ENCODE measurements around the gene TOX3.

The TOX3 gene

GRCh38 chr16:52537516-52537915, 9.4 kb downstream of the TOX3 start:
- no peak for DNase-seq

DNA sequence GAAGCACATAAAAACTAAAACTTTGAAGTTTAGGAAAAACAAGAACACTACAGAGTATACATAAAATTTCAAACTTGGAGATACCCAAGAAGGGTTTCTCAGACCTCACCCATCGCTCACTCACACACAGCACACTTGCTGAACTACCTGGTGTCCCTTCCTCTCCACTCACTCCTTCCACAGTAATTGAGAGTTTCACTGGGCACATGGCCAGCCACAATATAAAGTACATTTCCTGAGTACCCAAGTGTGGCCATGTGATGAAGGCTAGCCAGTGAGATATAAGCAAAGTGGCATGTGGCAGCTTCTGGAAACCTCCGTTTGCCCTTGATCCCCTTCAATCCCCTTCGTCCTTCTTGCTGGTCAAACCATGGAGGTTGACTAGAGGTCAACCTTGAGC, 11.9 kb downstream of the TOX3 start:
- no peak for DNase-seq

DNA sequence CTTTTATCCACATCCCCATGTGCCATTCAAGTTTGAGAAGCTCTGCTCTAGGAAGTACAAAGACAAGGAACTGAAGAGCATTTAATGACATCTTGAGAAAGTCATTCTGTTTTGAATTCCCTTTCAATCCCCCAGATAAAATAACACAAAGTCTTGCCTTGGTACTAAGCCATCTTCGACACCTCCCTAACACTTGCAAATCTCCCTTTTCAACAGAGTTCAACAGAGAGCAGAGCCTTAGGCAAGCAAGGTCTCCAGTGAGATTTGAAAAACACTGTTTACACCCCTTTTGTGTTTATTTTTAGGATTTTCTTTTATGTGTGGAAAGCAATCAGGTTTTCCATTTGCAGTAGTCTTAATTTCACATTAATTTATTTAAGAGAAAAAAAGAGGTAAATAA, 13.6 kb downstream of the TOX3 start:
- DNase-seq = no peak

- DNase-seq = no peak
Measured at GRCh38 chr16:52532384-52532783, 14.6 kb downstream of the TOX3 start.

DNA sequence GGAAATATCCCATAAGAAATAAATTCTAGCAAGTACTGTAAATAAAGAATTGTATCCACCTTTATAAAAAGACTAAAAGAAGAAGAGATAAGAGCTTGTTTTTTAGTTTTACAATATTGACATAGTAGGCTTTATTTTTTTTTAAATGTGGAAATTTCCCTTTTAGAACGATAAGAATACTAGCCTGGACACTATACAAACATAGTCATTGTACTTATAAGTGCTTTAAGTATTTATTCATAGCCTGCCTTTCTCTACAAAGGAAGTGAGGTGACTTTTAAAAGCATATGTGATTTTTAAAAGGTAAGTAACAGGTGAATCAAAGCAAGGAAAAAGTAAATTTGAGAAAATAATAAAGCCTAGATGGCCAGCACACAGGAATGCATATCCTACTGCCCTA, 17.7 kb downstream of the TOX3 start:
- DNase-seq = no peak

DNA sequence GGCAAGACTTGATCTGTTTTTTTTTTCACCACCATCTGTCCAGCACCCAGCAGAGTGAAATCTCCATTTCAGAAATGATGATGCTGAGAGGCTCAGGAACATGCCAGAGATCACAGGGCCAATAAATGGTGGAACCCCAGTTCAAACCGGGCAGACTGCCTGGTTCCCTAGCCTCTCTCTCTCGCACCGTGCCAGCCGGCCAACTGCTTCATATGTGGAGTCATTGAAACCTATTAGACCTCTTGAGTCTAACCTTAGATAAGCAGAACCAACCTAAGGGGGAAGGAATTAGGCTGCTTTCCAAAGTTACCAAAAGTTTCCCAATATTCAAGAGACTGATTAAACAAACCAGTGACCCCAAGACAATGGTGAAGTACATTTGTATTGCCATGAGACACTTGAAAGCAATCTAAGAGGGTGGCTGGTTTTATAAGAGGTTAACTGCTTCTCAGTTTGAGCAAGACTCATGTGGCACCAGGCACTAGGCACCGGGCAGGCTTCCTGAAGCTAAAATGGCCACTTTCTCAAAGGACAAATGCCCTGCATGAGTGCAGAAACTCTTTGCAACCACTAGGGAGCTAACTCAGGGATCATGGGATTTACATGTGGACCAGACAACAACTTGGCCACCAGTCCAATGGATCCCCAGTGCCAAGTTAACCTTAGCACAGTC, 18.4 kb downstream of the TOX3 start:
- DNase-seq = no peak

DNA sequence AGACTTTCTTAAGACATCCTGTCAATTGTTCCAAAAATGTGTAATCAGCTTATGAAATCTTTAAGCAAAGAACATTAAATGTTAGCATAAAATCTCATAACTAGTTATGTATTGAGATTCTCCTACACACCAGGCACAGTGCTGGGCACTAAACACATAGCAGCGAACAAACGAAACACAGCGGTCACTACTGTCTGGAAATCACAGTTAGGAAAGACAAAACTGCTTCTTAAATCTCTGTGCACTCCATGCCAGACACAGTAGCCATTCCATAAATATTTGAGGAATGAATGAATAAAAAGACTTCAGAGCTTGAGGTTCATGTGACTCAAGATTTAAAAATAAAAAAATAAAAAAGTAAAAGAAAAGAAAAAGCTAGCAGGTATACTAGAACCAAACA, 20.1 kb downstream of the TOX3 start:
- no peak for DNase-seq

- DNase-seq = no peak
Measured at GRCh38 chr16:52526116-52526828, 20.7 kb downstream of the TOX3 start.

GRCh38 chr16:52521570-52521969, 25.4 kb downstream of the TOX3 start:
- DNase-seq = peak in 1 of 2 experiments; percentile 16

DNA sequence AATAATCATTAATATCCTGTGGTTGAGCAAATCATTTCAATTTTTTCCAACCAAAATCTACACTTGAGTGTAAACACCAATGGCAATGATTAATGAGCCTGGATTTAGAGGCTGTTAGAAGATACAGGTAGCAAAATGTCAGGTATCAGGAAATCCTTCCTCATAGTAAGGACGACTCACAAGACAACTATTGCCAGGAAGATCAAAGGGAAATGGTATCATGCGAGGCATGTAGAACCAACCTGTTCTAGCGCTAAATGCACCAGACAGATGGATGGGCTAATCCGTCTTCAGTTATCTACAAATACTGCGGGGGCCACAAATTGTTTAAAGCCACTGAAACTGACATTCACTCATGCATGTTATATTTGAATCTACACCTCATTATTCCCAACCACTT, 28.1 kb downstream of the TOX3 start:
- DNase-seq = no peak

DNA sequence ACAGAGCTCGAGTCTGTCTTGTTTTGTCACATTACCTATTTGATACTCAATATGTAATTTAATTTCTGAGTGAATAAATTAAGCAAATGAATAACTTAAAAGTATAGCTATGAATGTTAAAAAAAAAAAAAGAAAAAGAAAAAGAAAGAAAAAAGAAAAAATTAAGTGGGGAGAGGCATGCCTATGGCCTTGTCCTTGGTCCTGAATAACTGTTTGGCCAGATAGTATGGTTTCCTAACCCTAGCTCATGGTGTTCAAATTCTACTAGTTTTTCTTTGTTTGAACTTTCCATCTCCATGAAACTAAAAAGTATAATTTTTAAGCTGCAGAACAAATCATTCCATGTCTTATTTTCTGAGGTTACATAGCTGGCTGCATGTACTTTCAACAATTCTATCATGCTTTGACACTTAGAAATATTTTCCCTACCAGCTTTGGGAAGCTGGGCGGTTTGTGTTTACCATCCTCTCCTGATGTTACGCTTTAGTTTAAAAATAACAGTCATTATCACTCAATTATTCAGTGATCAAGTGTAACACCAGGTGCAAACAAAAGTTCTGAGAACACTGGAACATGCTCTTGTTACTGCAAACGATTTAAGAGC, 31.8 kb downstream of the TOX3 start:
- no peak for DNase-seq

- DNase-seq = no peak
Measured at GRCh38 chr16:52512297-52512987, 34.5 kb downstream of the TOX3 start.

DNA sequence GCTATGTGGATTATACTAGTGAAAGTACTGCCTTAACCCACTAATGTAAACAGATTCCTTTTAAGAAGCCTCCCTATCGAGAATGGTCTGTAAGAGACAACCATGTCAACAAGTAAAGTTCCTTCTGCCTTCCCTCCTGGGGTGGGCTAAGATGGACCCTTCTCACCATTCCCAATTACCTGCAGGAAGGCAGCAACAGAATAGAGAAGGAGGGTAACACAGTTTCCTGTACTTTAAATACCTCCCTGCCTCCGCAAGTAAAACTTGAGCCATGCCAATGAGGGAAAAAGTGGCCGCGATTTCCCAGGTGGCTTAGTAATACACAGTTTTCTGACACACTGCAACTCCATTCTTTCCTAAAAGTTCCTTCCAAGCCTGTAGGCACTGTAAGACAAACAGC, 45.2 kb downstream of the TOX3 start:
- no peak for DNase-seq

DNA sequence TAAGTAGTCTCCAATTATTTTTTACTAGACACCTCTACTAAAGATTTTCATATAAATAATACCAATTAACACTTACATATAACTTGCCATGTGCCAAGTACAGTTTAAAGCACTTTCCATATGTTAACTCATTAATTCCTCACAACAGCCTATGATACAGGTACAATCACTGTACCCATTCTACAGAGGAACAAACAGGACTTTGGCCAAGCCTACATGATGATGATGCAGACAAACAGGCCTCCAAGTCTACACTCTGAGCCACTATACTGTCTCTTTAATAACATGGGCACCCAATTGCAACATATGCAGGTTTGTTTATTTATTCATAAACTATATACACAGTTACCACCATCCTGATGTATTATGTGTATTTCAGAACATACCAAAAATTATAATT, 46.0 kb downstream of the TOX3 start:
- no peak for DNase-seq

GRCh38 chr16:52499060-52499440, 47.9 kb downstream of the TOX3 start:
- DNase-seq = peak in 1 of 2 experiments; percentile 25

DNA sequence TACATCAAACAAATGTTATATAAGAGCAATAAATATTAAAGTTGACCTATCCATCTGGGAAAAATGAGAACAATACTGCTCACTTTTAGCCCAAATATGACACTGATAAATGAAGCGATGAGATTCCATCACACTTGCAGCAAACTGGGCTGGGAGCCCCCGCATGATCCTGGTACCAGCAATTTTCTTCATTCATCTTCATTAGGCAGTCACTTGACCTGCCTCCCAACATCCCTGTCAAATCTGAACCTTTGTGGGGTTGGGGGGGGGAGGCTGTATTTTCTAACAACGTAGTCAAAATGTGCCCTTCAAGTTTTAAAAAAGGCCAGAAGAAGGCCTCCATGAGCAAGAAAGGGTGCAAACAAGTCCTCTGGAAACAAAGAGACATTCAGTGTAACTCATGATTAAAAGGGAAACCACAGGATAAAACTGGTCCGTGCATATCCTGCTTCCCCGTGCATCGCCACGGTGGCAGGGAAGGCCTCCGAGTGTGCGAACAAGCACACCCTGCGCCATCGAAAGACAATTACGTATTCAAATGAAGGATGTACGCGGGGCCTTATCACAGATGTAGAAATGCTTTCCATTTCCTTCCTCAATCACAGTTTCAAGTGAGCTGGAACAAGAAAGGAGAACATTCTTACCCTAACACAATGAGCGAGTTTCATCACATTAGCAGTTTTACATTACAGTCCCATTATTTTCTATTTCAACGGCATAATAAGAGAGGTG, 48.4 kb downstream of the TOX3 start:
- DNase-seq = peak; percentile 20 to 66

DNA sequence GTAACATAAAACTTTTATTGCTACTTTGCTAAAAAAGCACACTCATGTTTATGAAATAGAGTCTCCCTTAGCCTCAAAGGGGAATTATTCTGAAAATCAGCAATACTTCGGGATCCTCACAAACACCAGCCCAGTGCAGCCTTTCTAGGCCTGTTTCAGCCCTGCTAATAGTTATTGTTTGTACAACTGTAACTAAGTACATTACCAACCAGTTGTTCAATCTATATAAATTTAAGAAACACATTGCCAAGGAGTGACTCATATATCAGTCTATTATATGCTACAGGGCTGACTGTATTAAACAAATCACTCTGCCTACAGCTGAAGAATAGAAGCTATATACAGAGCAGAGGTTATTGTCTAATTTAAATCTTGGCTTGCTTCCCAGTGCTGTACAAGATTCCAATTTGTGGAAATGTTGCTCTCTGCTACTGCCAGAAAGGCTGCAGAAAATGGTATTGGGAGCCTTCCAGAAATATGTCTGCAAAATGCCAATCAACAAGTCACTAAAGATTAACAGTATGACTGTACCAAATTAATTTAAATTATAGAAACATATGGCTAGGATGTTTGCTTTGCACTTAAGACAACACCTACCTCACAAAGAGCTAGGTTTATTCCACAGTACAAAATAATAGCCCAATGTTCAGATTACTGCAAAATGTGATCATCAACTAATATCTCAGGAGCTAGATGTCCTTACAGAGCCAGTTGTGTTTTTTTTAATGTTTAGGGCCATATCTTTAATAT, 49.7 kb downstream of the TOX3 start:
- peak; percentile 58 to 82 for DNase-seq

DNA sequence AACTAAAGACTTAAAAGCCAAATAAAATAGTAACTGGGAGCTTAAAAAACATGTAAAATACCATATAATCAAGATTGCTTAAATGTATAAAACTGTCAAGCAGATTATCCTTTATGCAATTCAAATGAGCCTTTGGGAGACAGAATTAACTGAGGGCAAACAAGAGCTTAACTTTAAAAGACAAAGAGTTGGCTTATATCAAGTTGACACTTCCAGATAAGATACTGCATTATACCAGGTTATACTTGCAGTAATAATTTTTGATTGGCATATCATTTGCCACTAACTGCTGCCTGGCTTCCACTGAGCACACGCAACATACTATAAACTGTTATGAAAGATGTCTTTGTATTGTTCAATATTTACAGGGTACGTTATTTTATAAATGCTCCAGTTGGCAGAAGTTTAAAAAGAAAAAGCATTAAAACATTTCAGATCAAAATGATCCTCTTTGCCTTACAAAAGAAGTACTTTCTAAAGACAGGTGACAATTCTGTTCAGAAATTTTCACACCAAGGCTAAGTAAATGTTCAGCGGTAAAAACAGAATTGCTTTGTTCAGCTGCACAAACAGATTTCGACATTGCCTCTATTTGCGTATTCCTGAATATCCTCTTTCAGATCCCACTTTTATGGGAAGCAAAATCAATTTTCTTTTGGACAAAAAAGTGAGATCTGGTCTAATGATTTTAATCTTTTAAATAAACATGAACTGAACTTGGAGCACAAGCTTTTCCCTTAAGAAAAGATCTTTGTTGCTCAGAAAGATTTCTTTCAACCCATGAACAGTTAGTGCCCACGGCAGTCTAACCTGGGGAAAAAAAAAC, 50.7 kb downstream of the TOX3 start:
- peak; percentile 47 to 60 for DNase-seq

GRCh38 chr16:52494621-52495020, 52.3 kb downstream of the TOX3 start:
- no peak for DNase-seq

DNA sequence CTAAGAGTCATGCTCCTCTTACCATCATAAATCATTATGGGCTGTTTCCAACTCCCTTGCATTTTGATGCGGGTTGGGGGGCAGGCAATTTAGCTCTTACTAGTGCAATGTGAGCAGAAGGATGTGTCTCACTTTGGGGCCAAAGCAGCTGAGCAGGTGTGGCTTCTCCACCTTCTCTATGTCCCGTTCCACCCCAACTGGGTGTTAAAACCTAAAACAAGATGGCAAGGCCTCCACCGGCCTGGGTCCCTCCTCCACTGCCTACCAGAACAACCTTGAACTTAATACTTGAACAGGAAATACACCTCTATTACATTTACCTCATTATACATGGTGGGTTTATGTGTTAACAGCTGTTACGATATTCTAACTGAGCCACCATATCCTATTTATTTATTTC, 52.8 kb downstream of the TOX3 start:
- DNase-seq = no peak

- peak in 1 of 2 experiments; percentile 1 for DNase-seq
Measured at GRCh38 chr16:52492789-52493357, 54.1 kb downstream of the TOX3 start.
